Measurements from ENCODE around the gene SHPK.
"Not testable (repeated sequence)": the region's sequence is repeated elsewhere in the genome, so short reads cannot be mapped to it uniquely, and the experiment has no call there.

SHPK gene

GRCh38 chr17:3590231-3590630, 45.8 kb downstream of the SHPK start:
- H3K4me3 ChIP-seq (ENCODE audit: low read depth, low read length): no peak overlapping the region

GRCh38 chr17:3589784-3590183, 46.3 kb downstream of the SHPK start:
- TF ChIP-seq CTCF (IDR thresholded peaks at IDR 0.05; ENCODE audit: borderline replicate concordance, insufficient read depth, low read depth, low read length): no peak
- no peak overlapping the region for H3K4me3 ChIP-seq (ENCODE audit: low read depth, low read length)

More at GRCh38 chr17:3590231-3590630, 45.8 kb downstream of the SHPK start:
- no peak for TF ChIP-seq CTCF (IDR thresholded peaks at IDR 0.05; ENCODE audit: borderline replicate concordance, insufficient read depth, low read depth, low read length)

GRCh38 chr17:3585826-3586225, 50.2 kb downstream of the SHPK start:
- no peak overlapping the region for H3K4me3 ChIP-seq (ENCODE audit: low read depth, low read length)

GRCh38 chr17:3583456-3583855, 52.6 kb downstream of the SHPK start:
- H3K4me3 ChIP-seq (ENCODE audit: low read depth, low read length): no peak overlapping the region
- no peak for TF ChIP-seq CTCF (IDR thresholded peaks at IDR 0.05; ENCODE audit: borderline replicate concordance, insufficient read depth, low read depth, low read length)

More at GRCh38 chr17:3585826-3586225, 50.2 kb downstream of the SHPK start:
- TF ChIP-seq CTCF (IDR thresholded peaks at IDR 0.05; ENCODE audit: borderline replicate concordance, insufficient read depth, low read depth, low read length): no peak

- no peak overlapping the region for H3K4me3 ChIP-seq (ENCODE audit: low read depth, low read length)
- TF ChIP-seq CTCF (IDR thresholded peaks at IDR 0.05; ENCODE audit: borderline replicate concordance, insufficient read depth, low read depth, low read length): no peak
Observed at GRCh38 chr17:3582915-3583314, 53.1 kb downstream of the SHPK start.

DNA sequence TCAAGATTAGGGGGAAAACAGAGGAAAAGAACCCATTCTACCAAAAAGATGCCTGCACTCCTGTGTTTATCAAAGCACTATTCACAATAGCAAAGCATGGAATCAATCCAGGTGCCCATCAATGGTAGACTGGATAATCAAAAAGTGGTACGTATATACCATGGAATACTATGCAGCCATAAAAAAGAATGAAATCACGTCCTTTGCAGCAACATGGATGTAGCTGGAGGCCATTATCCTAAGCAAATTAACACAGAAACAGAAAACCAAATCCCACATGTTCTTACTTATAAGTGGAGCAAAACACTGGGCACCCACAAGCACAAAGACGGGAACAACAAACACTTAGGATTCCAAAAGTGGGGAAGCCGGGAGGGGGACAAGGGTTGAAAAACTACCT, 57.4 kb downstream of the SHPK start:
- not testable (repeated sequence) for H3K4me3 ChIP-seq (ENCODE audit: low read depth, low read length)

- no peak for TF ChIP-seq CTCF (IDR thresholded peaks at IDR 0.05; ENCODE audit: borderline replicate concordance, insufficient read depth, low read depth, low read length)
- H3K4me3 ChIP-seq (ENCODE audit: low read depth, low read length): no peak overlapping the region
Observed at GRCh38 chr17:3576970-3577369, 59.1 kb downstream of the SHPK start.

DNA sequence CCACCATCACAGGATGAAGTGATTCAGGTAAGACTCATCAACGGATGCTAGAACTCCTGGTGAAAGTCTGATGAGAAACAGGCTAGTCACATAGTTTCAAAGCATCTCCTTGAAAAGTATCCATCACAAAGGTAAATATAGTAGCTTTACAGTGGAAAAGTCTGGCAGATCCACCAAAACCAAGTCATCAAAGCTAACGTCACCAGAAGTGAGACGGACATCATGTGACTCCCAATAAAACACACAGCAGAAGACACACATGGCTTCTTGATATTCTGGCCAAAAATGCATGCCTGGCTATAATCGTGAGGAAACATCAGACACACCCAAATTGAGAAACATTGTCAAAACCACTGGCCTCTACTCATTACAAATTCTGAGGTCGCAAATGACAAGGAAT, 60.5 kb downstream of the SHPK start:
- no peak overlapping the region for H3K4me3 ChIP-seq (ENCODE audit: low read depth, low read length)
- TF ChIP-seq CTCF (IDR thresholded peaks at IDR 0.05; ENCODE audit: borderline replicate concordance, insufficient read depth, low read depth, low read length): no peak

All from GM12875 (cell line).